ENCODE measurements around the gene GPRIN2. TPM values are rescaled to one million over a fixed set of nuclear protein-coding genes. Genes with fewer than 3 reads are reported as not detected.

Gene GPRIN2
- total RNA-seq, 3 donors from 2014 or later = 17.2 to 58.7 (median 40.7) TPM

DNA sequence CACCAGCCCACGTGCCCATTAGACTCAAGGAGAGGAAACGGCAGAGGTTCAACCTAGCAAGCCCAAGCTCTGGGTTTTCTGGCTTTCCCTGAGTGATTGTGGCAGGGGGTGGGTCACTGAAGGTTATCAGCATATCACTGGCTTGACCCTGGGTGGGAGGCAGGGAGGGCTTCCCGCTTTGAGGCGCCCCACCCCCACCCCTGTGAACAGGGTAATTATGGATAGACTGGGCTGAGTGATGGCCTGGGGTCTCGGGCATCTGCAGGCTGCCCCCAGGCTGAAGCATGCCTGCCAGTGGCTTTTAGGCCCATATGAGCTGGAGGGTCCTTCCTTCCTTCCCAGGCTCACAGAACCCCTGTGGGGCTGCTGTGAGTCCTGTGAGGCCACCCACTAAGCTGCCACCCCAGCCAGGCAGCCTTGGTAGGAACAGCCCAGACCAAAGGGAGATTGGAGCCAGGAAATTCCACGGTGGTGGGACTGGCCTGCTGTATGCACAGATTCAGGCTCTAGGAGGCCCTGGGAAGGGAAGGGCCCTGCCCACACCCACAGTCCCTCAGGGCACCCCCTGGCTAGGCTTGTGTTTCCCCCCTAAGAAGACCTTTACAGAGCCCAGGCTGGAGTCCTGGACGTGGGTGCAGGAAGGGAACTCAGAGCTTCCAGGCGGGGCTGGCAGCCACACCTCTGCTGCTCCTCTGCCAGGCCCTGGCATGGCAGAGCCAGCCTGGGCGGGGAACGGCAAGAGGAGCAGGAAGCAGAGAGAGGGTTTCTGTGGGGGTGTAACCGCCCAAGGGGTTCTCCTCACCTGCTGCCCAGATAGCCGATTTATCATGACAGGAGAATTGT lies 33.1 kb downstream of the GPRIN2 start:
- TF ChIP-seq, protein P1, sequence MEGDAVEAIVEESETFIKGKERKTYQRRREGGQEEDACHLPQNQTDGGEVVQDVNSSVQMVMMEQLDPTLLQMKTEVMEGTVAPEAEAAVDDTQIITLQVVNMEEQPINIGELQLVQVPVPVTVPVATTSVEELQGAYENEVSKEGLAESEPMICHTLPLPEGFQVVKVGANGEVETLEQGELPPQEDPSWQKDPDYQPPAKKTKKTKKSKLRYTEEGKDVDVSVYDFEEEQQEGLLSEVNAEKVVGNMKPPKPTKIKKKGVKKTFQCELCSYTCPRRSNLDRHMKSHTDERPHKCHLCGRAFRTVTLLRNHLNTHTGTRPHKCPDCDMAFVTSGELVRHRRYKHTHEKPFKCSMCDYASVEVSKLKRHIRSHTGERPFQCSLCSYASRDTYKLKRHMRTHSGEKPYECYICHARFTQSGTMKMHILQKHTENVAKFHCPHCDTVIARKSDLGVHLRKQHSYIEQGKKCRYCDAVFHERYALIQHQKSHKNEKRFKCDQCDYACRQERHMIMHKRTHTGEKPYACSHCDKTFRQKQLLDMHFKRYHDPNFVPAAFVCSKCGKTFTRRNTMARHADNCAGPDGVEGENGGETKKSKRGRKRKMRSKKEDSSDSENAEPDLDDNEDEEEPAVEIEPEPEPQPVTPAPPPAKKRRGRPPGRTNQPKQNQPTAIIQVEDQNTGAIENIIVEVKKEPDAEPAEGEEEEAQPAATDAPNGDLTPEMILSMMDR (IDR thresholded peaks at IDR 0.05) = no peak
- Histone ChIP-seq H3K36me3 (ENCODE audit: low read depth) (no peaks in the 10 kb centered on the region), H3K9me3 (no peaks in the 10 kb centered on the region), H3K4me1 (ENCODE audit: low read depth) (peaks cover 8% of the 10 kb centered on the region), H3K4me3 (no peak overlapping the region)
- ATAC-seq (peak; percentile 95), DNase-seq (peak; percentile 88 to 92 (median 90))
- intact Hi-C loops (cut with DNase I, micrococcal nuclease) = no loop called here

DNA sequence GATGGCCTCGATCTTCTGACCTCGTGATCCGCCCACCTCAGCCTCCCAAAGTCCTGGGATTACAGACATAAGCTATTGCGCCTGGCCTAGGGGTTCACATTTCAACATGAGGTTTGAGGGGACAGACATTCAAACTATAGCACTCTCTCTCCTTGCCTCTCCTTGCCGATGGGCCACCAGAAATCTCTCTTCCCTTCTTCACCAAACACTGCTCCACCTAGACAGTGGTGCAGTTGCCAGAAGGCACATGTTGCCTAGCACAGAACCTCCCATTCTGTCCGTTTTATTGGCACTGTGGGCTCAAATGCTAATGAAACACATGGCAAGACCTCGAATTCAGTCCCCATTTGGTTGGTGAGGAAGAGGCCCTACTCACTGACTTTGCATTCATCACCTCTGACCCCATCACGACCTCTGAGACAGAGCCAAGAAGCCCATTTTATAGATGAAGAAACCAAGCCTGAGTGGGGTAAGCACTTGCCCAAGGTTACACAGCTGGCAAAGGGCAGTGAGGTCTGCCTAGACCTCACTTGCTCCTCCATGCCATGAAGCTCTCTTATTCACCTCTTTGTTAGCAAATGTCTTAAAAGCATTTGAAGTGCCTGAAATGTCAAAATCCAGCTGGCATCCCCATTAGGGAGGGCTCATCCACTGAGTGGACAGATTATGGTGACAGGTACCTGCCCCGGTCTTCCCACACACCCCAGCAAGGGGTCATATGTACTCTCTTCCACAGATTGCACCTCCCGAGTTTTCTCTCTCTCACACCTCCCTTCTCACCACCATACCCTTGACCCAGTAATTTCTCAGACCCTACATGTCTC lies 34.0 kb downstream of the GPRIN2 start:
- DNase-seq = peak in 1 of 3 donors; percentile 17

DNA sequence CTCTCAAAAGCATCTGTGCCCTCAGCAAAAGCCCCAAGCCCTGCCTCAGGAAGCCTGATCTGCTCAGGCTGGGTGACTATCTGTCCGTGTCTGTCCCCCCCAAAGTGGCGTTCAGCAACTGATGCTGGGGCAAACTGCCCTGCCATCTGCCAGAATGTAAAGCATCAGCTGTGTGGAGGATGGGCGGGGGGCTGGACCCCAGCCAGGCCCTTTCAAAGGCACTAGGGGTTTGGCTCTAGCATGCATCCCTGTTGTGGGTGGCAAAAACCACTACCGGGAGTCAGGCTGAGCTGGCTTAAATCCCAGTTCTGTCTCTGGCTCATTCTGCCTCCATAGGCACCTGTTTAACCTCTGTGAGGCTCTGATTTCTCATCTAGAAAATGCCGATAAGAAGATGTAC lies 35.5 kb downstream of the GPRIN2 start:
- Histone ChIP-seq H3K4me1 (ENCODE audit: low read depth) (peaks cover 13% of the 10 kb centered on the region), H3K36me3 (ENCODE audit: low read depth) (no peaks in the 10 kb centered on the region), H3K4me3 (no peak overlapping the region), H3K9me3 (no peaks in the 10 kb centered on the region)
- intact Hi-C loops (cut with DNase I, micrococcal nuclease) = no loop called here
- ATAC-seq = no peak
- TF ChIP-seq, protein P1 (IDR thresholded peaks at IDR 0.05) = no peak
- DNase-seq = peak in 1 of 3 donors; percentile 14

More for the DNA sequence above, 34.0 kb downstream of the GPRIN2 start:
- no peaks in the 10 kb centered on the region for H3K9me3 ChIP-seq
- peaks cover 8% of the 10 kb centered on the region for H3K4me1 ChIP-seq (ENCODE audit: low read depth)
- TF ChIP-seq, protein P1 (IDR thresholded peaks at IDR 0.05) = no peak
- intact Hi-C loops (cut with DNase I, micrococcal nuclease) = no loop called here
- H3K36me3 ChIP-seq (ENCODE audit: low read depth) = no peaks in the 10 kb centered on the region
- no peak for ATAC-seq
- no peak overlapping the region for H3K4me3 ChIP-seq

DNA sequence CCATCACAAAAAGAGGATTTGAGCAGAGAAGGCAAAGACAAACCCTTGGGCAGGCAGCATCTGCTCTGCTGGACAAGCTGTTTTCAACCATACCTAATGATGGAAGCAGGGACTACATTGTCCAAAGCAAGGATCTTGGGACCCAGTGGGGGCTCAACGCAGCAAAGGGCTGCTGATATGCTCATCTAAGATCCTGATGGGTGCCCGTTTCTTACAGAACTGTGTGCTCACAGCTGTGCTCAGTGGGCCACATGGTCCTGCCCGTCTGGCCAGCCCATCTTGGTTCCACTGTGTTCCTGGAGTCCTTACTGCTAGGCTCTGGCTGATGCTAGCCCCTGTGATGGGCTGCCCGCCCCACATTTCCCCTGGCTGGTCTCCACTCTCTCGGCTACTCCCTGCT lies 36.1 kb downstream of the GPRIN2 start:
- DNase-seq = peak in 1 of 3 donors; percentile 5

DNA sequence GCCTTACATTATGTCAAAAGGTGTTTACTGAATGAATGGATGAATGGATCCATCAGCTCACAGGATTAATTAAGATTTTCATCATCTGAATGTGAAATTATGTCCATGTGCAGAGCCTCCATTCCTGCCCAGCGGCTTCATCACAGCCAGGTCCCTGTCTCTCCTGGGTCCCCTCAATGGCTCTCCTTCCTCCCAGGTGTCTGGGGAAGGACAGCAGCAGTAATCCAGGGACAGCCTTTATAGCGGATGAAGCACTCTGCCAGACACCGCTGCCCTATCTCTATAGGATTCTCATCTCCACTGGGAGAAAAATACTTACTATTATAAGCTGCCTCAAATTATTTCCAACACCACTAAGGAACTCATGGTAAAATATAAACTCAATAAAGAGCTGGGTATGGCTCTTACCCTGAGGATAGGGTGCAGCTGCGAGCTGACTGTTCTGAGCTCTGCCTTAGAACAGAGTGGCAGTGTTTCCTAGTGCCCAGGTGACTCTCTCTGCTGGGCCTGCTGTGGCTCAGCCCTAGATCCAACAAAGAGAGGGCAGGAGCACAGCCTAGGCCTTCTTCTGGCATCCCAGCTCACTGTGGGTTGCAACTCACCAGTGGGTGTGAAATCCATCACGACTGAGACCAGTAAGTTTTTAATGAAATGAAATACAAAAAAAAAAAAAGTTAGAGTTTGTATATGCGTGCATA lies 38.3 kb downstream of the GPRIN2 start:
- Histone ChIP-seq H3K4me3 (no peak overlapping the region), H3K9me3 (no peaks in the 10 kb centered on the region), H3K4me1 (ENCODE audit: low read depth) (peaks cover 6% of the 10 kb centered on the region), H3K36me3 (ENCODE audit: low read depth) (no peaks in the 10 kb centered on the region)
- DNase-seq (peak in 1 of 3 donors; percentile 2), ATAC-seq (no peak)
- intact Hi-C loops (cut with DNase I, micrococcal nuclease) = no loop called here
- TF ChIP-seq, protein P1 (IDR thresholded peaks at IDR 0.05) = no peak

More for the DNA sequence above, 36.1 kb downstream of the GPRIN2 start:
- ATAC-seq = no peak
- H3K9me3 ChIP-seq = no peaks in the 10 kb centered on the region
- TF ChIP-seq, protein P1 (IDR thresholded peaks at IDR 0.05) = no peak
- intact Hi-C loops (cut with DNase I, micrococcal nuclease) = no loop called here
- no peaks in the 10 kb centered on the region for H3K36me3 ChIP-seq (ENCODE audit: low read depth)
- H3K4me3 ChIP-seq = no peak overlapping the region
- peaks cover 13% of the 10 kb centered on the region for H3K4me1 ChIP-seq (ENCODE audit: low read depth)
